Renal pelvis (tissue), 4 donors: Measurements from ENCODE around the gene AOAH. TPM values are rescaled to one million over a fixed set of nuclear protein-coding genes. Genes with fewer than 3 reads are reported as not detected.
"Not testable (repeated sequence)": the region's sequence is repeated elsewhere in the genome, so short reads cannot be mapped to it uniquely, and the experiment has no call there.

Source experiments
- DNase-seq: peaks from one replicate; pipeline ENCODE4 v3.0.0-alpha.2; 2013
- polyA plus RNA-seq, 3 donors: library from polyadenylated mRNA; unstranded; fragments of 120-200 nt; gene quantifications; one replicate each; pipeline ENCODE4 v1.2.1, GENCODE V29; 2013; ENCODE audit not compliant: insufficient read length in 3 of 3

Gene AOAH
- polyA plus RNA-seq, 3 donors: 2.7 to 3.4 (median 3.1) TPM

DNA sequence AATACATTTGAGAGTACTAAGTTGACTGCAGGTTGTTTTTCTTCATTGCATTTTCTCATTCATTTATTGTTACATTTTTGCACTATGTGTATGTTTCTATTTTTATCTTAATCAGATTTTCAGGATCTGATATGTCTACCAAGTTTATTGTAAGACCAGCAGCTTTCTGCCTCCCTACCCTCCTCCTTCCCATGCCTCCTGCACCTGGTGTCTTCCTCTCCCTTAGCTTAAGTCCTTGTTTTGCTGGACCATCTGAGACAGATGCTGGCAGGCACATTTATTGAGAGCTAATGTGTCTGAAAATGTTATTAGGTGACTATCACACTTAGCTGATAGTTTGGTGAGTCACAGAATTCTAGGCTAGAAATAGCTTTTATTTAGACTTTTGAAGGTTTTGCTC, 255.1 kb downstream of the AOAH start:
- no peak for DNase-seq

GRCh38 chr7:36468370-36469101, 255.8 kb downstream of the AOAH start:
- DNase-seq: no peak

- not testable (repeated sequence) for DNase-seq
These were observed 258.3 kb downstream of the AOAH start for GRCh38 chr7:36466001-36466400.

DNA sequence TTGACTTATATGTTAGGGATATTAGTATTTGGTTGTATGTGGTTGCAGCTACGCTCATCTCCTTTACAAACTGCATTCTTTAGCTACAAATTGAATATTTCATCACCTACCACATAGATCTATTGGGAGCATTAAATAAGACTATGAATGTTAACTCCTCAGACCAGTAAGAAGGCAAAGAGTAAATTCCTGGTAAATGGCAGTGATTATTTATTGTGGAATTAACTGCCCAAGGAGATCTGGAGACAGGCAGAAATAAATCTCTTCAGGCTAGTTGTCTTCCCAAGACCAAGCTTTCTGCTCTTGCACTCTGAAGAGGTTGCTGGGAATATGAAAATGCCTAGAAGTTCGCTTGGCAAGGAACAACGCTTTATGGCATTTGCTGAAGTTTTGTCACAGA, 260.0 kb downstream of the AOAH start:
- DNase-seq: peak; percentile 41
